ENCODE data around the gene TRAPPC2L. TPM values are rescaled to one million over a fixed set of nuclear protein-coding genes. Genes with fewer than 3 reads are reported as not detected.
A peak's percentile ranks its signal among the peaks of the same experiment; 100 is the strongest.

Gene TRAPPC2L
- total and polyA plus RNA-seq, 10 donors: 28.9 to 87.5 (median 41.7) TPM

DNA sequence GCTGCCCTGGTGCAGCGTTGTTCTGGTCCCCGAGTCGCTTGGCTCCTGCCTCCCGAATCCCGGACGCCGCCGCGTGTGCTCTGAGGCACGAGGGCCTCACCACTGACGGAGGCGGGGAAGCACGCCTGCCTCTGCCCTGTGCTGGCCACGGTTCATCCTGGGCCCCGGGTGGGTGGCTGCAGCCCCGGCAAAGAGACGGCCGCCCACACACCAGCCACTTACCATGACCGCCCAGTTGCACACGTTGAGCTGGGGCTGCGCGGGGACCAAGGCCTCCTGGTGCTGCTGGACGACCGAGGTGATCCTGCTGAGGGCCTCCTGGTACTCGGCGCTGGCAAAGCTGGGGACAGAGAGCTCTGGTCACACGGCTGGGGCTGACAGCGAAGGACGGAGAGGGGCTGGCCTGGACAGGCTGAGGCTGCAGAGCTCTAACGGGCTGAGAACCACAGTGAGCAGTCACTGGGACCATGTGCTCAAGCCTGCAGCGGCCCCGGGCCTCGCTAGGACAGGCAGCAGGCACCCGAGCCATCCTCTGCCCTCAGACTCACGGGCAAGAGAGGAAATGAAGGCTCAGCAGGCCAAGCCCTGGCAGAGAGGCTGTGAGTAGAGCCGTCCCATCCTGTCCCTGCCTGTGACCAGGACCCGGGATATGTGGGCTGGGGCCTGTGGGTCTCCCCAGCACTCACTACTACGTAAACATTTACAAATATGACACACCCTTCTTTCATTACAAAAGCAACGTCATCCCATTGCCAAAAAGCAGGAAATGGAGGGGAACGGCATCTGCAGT lies 38.9 kb upstream of the TRAPPC2L start:
- Histone ChIP-seq H3K9me3 (no peaks in the 10 kb centered on the region), H3K36me3 (peaks cover 0 to 60% (median 19%) of the 10 kb centered on the region in 6 donors), H3K4me1 (peaks cover 0 to 18% (median 2%) of the 10 kb centered on the region in 6 donors), H3K27me3 (replicated peaks in 1 of 7) (no peaks in the 10 kb centered on the region), H3K4me3 (no peak overlapping the region), H3K27ac (no peak overlapping the region)
- no peak for DNase-seq
- TF ChIP-seq, protein P1, sequence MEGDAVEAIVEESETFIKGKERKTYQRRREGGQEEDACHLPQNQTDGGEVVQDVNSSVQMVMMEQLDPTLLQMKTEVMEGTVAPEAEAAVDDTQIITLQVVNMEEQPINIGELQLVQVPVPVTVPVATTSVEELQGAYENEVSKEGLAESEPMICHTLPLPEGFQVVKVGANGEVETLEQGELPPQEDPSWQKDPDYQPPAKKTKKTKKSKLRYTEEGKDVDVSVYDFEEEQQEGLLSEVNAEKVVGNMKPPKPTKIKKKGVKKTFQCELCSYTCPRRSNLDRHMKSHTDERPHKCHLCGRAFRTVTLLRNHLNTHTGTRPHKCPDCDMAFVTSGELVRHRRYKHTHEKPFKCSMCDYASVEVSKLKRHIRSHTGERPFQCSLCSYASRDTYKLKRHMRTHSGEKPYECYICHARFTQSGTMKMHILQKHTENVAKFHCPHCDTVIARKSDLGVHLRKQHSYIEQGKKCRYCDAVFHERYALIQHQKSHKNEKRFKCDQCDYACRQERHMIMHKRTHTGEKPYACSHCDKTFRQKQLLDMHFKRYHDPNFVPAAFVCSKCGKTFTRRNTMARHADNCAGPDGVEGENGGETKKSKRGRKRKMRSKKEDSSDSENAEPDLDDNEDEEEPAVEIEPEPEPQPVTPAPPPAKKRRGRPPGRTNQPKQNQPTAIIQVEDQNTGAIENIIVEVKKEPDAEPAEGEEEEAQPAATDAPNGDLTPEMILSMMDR (IDR thresholded peaks at IDR 0.05 in 8 of 11, conservative IDR thresholded peaks at IDR 0.05 in 3 of 11): no peak
- peak in 1 of 3 donors; percentile 32 for TF ChIP-seq POLR2AphosphoS5 (IDR thresholded peaks at IDR 0.05)
- intact Hi-C loops (cut with DNase I; ENCODE audit: low total_unique reads): no loop called here
- WGBS, 5 donors: 82 to 90% (median 85%) methylated on average over 27 to 40 of the region's 40 CpGs

DNA sequence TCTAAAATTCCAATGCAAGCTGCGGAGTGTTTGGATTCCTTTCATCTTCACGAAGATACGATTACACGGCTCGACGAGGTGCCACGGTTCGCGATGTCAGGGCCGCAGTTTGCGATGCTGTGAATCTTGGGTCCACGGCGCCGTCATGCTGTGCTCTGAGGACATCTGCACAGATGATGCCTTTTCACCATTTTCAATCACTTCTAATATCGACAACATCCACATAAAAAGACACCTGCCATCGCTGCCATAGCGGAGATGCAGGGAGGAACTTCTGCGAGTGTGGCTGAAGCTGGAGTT lies 38.4 kb upstream of the TRAPPC2L start:
- 90 to 97% (median 94%) methylated on average over 18 of the region's 18 CpGs for WGBS, 5 donors
- no peaks in the 10 kb centered on the region for H3K27me3 ChIP-seq (replicated peaks in 1 of 7)

DNA sequence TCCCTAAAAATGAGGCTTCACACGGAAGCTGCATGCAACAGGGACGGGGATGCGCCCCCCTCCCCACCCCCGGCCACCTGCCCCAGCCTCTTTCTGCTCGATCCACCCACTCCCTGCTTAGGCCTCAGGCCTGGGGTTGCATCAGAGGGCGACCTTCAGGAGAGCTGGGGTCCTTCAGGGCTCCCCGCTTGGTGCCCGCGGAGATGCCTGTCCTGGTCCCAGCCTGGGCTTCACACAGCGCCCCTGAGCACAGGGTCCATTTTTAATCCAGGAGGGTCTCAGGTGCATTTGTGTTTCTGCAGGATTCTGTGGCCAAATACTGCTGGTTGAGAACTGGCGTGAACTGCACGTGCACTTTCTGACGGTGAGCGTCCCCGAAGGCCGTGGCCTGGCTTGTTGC lies 37.8 kb upstream of the TRAPPC2L start:
- Histone ChIP-seq H3K36me3 (peaks cover 0 to 72% (median 20%) of the 10 kb centered on the region in 6 donors), H3K27me3 (replicated peaks in 1 of 7) (no peaks in the 10 kb centered on the region), H3K4me1 (peaks cover 0 to 10% (median 0%) of the 10 kb centered on the region in 6 donors), H3K9me3 (no peaks in the 10 kb centered on the region), H3K4me3 (no peak overlapping the region), H3K27ac (no peak overlapping the region)
- intact Hi-C loops (cut with DNase I; ENCODE audit: low total_unique reads): no loop called here
- DNase-seq: no peak
- TF ChIP-seq POLR2AphosphoS5 (IDR thresholded peaks at IDR 0.05): no peak
- TF ChIP-seq, protein P1 (IDR thresholded peaks at IDR 0.05 in 8 of 11, conservative IDR thresholded peaks at IDR 0.05 in 3 of 11): no peak
- TF ChIP-seq POLR2A (IDR thresholded peaks at IDR 0.05): no peak
- WGBS, 5 donors: 81 to 94% (median 88%) methylated on average over 6 to 16 of the region's 16 CpGs

More for the DNA sequence above, 38.4 kb upstream of the TRAPPC2L start:
- intact Hi-C loops (cut with DNase I; ENCODE audit: low total_unique reads): no loop called here
- Histone ChIP-seq H3K4me1 (peaks cover 0 to 12% (median 0%) of the 10 kb centered on the region in 6 donors), H3K27ac (no peak overlapping the region), H3K9me3 (no peaks in the 10 kb centered on the region), H3K4me3 (no peak overlapping the region), H3K36me3 (peaks cover 0 to 66% (median 20%) of the 10 kb centered on the region in 6 donors)
- no peak for DNase-seq
- TF ChIP-seq POLR2A (IDR thresholded peaks at IDR 0.05) (no peak), POLR2AphosphoS5 (IDR thresholded peaks at IDR 0.05) (no peak)
- TF ChIP-seq, protein P1 (IDR thresholded peaks at IDR 0.05 in 8 of 11, conservative IDR thresholded peaks at IDR 0.05 in 3 of 11): no peak

DNA sequence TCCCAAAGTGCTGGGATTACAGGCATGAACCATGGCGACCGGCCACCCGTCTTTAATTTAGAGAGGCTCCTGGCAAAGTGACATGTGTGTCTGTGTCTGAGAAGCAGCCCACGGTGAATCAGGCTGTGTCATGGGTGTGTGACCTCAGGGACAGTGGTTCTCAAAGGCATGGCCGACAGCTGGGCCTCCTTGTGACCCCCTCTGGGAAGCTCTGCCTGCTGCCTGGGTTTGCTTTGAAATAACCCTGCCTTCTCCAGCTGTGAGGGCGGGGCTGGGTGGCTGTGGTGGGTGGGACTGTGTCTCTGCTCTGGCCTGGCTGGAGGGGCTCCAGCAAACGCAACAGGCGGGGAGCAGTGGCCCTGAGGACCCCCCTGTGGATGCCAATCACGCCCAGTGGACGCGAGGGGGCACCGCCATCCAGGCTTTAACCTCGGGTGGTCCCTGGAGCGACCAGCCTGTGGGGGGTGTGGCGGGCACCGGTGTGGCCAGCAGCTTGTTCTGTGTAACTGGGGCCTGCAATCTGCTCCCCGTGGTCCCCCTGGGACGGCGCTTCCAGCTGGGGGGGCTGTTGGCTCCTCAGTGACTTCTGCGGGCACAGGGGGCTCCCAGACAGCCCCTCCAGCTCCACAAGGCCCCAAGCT lies 36.4 kb upstream of the TRAPPC2L start:
- peaks cover 0 to 86% (median 24%) of the 10 kb centered on the region in 6 donors for H3K36me3 ChIP-seq
- 88 to 95% (median 91%) methylated on average over 10 to 20 of the region's 20 CpGs for WGBS, 5 donors
- no peak for DNase-seq

More for the DNA sequence above, 36.4 kb upstream of the TRAPPC2L start:
- intact Hi-C loops (cut with DNase I; ENCODE audit: low total_unique reads): no loop called here
- Histone ChIP-seq H3K4me1 (peaks cover 0 to 8% (median 0%) of the 10 kb centered on the region in 6 donors), H3K9me3 (no peaks in the 10 kb centered on the region), H3K27me3 (replicated peaks in 1 of 7) (no peaks in the 10 kb centered on the region), H3K4me3 (no peak overlapping the region), H3K27ac (no peak overlapping the region)
- TF ChIP-seq POLR2AphosphoS5 (IDR thresholded peaks at IDR 0.05) (no peak), POLR2A (IDR thresholded peaks at IDR 0.05) (no peak)
- TF ChIP-seq, protein P1 (IDR thresholded peaks at IDR 0.05 in 8 of 11, conservative IDR thresholded peaks at IDR 0.05 in 3 of 11): no peak
